ENCODE measurements around the gene GPSM1.

DNA sequence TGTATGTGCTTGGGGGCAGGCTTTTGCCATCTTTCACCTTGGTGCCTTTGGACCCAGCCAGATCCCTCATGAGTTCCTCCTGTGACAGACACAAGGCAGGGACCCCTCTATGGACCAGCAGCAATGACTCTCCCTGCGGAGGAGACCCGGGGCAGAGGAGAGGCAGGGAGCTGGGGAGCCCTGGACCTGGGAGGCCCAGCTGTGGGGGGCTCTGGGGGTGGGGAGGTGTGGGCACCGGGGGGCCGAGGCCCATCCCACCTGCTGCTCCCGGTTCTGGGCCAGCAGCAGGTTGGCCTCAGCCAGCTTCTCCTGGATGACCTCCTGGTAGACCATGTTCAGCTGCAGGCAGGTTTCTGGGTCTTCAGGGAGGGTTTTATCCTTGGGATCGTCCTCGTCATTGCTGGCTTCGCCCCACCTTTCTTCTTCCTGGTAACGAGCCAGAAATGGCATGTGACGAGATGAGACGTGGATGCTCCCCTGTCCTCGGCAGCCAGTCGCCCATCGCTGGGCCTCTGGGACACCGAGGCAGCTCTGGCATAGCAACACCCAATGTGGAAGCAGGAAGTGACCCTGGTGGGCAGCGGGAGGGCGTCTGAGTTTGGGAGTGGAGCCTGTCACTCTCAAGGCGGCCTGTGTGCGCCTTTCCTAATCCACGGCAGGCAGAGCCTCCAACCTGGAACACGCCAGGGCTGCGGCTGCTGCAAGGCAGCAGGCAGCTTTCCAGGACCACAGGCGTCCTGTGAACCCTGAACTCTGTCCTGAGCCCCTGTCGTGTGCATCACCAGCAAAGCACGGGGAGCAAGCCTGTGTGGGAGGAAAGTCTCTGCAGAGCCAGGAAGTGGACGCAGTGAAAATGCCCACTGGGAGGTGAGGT is 68.2 kb downstream of the GPSM1 start:
- TF ChIP-seq, protein P1, sequence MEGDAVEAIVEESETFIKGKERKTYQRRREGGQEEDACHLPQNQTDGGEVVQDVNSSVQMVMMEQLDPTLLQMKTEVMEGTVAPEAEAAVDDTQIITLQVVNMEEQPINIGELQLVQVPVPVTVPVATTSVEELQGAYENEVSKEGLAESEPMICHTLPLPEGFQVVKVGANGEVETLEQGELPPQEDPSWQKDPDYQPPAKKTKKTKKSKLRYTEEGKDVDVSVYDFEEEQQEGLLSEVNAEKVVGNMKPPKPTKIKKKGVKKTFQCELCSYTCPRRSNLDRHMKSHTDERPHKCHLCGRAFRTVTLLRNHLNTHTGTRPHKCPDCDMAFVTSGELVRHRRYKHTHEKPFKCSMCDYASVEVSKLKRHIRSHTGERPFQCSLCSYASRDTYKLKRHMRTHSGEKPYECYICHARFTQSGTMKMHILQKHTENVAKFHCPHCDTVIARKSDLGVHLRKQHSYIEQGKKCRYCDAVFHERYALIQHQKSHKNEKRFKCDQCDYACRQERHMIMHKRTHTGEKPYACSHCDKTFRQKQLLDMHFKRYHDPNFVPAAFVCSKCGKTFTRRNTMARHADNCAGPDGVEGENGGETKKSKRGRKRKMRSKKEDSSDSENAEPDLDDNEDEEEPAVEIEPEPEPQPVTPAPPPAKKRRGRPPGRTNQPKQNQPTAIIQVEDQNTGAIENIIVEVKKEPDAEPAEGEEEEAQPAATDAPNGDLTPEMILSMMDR (IDR thresholded peaks at IDR 0.05; ENCODE audit: insufficient read depth, low read depth, low read length) = no peak
- no peak for TF ChIP-seq EZH2 (IDR thresholded peaks at IDR 0.05; ENCODE audit: insufficient read depth, low read length)
